Ramos (cell line): ENCODE measurements around the gene GH2.
"Not testable (repeated sequence)": the region's sequence is repeated elsewhere in the genome, so short reads cannot be mapped to it uniquely, and the experiment has no call there.

Experiments
- in situ Hi-C: fragments of 300-500 bp; cut with MboI; formaldehyde crosslinking; loops from one replicate; pipeline ENCODE4 v1.14.3; 2022; ENCODE audit warnings: low sequenced_read_pairs; ENCODE audit not compliant: unreplicated experiment

Gene GH2

GRCh38 chr17:63914471-63914870, 32.7 kb upstream of the GH2 start:
- in situ Hi-C loops: loop anchor here (5.0 to 10.0 kb wide), 2 partner anchors 110 to 223 kb away; partner anchors contain the start of gene ICAM2

GRCh38 chr17:63911657-63912100, 29.9 kb upstream of the GH2 start:
- in situ Hi-C loops: loop anchor here (5.0 to 10.0 kb wide), 2 partner anchors 113 to 226 kb away; partner anchors contain the start of gene ICAM2

GRCh38 chr17:63911041-63911635, 29.4 kb upstream of the GH2 start, which contains the start of gene CSHL1:
CSHL1 (minus strand) TSS chr17:63911258; CDS start chr17:63911196, 62 bp downstream.
- in situ Hi-C loops: loop anchor here (5.0 to 10.0 kb wide), 2 partner anchors 114 to 226 kb away; partner anchors contain the start of gene ICAM2

- in situ Hi-C loops: loop anchor here (5.0 to 10.0 kb wide), 2 partner anchors 115 to 227 kb away; partner anchors contain the start of gene ICAM2
Observed at GRCh38 chr17:63910096-63910495, 28.4 kb upstream of the GH2 start.

- in situ Hi-C loops: not testable (repeated sequence)
Observed at GRCh38 chr17:63909586-63909985, 27.8 kb upstream of the GH2 start.

GRCh38 chr17:63907161-63907778, 25.5 kb upstream of the GH2 start:
- in situ Hi-C loops: not testable (repeated sequence)

- in situ Hi-C loops: not testable (repeated sequence)
Observed at GRCh38 chr17:63904796-63905195, 23.1 kb upstream of the GH2 start.

GRCh38 chr17:63903787-63904201, 22.1 kb upstream of the GH2 start:
- in situ Hi-C loops: not testable (repeated sequence)

- in situ Hi-C loops: not testable (repeated sequence)
Observed at GRCh38 chr17:63901971-63902370, 20.2 kb upstream of the GH2 start.

- in situ Hi-C loops: not testable (repeated sequence)
Observed at GRCh38 chr17:63898899-63899798, 17.4 kb upstream of the GH2 start.

- in situ Hi-C loops: not testable (repeated sequence)
Observed at GRCh38 chr17:63896524-63897354, 15.0 kb upstream of the GH2 start, which contains the start of gene CSH1. CSH1 (minus strand) TSS chr17:63896574; CDS start chr17:63896511, 63 bp downstream.

- in situ Hi-C loops: not testable (repeated sequence)
Observed at GRCh38 chr17:63894821-63895220, 13.1 kb upstream of the GH2 start.

GRCh38 chr17:63894021-63894420, 12.3 kb upstream of the GH2 start:
- in situ Hi-C loops: not testable (repeated sequence)

- in situ Hi-C loops: not testable (repeated sequence)
Observed at GRCh38 chr17:63892316-63893037, 10.7 kb upstream of the GH2 start.

- in situ Hi-C loops: loop anchor here (10.0 kb wide), 1 partner anchor 396 kb away; no protein-coding TSS in a partner anchor
Observed at GRCh38 chr17:63889026-63889848, 7.5 kb upstream of the GH2 start.

GRCh38 chr17:63885119-63885518, 3.4 kb upstream of the GH2 start:
- in situ Hi-C loops: loop anchor here (10.0 kb wide), 1 partner anchor 400 kb away; no protein-coding TSS in a partner anchor

- in situ Hi-C loops: loop anchor here (10.0 kb wide), 1 partner anchor 402 kb away; no protein-coding TSS in a partner anchor
Observed at GRCh38 chr17:63882626-63883126, 932 bp upstream of the GH2 start.

GRCh38 chr17:63881337-63881736, 407 bp downstream of the GH2 start:
- in situ Hi-C loops: loop anchor here (10.0 kb wide), 1 partner anchor 403 kb away; no protein-coding TSS in a partner anchor
